ENCODE measurements around the gene NOD2.

NOD2 gene

DNA sequence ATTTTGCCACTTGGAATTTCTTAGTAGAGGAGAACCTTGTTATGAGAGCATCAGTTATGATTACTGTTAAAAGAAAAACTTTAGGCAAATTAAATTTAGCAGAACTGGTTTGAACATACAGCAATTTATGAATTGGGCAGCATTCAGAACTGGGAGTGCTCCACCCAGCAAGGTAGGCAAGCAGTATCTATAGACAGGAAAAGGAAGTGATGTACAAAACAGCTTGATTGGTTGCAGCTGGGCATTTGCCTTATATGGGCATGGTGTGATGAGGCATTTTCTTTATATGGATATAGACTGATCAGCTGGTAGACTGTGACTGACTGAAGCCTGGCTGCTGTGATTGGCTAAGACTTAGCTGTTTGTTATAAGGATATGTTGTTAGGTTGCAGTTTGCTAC, 30.9 kb downstream of the NOD2 start:
- H3K4me3 ChIP-seq (ENCODE audit: low read depth, low read length), result no peak overlapping the region
- TF ChIP-seq, protein P1, sequence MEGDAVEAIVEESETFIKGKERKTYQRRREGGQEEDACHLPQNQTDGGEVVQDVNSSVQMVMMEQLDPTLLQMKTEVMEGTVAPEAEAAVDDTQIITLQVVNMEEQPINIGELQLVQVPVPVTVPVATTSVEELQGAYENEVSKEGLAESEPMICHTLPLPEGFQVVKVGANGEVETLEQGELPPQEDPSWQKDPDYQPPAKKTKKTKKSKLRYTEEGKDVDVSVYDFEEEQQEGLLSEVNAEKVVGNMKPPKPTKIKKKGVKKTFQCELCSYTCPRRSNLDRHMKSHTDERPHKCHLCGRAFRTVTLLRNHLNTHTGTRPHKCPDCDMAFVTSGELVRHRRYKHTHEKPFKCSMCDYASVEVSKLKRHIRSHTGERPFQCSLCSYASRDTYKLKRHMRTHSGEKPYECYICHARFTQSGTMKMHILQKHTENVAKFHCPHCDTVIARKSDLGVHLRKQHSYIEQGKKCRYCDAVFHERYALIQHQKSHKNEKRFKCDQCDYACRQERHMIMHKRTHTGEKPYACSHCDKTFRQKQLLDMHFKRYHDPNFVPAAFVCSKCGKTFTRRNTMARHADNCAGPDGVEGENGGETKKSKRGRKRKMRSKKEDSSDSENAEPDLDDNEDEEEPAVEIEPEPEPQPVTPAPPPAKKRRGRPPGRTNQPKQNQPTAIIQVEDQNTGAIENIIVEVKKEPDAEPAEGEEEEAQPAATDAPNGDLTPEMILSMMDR (IDR thresholded peaks at IDR 0.05; ENCODE audit: low read depth, low read length), result no peak
- TF ChIP-seq POLR2A (IDR thresholded peaks at IDR 0.05; ENCODE audit: extremely low read depth, insufficient read length), result no peak
- TF ChIP-seq, protein P2, sequence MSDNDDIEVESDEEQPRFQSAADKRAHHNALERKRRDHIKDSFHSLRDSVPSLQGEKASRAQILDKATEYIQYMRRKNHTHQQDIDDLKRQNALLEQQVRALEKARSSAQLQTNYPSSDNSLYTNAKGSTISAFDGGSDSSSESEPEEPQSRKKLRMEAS (IDR thresholded peaks at IDR 0.05; ENCODE audit: low read depth, low read length), result no peak
- TF ChIP-seq MYC (IDR thresholded peaks at IDR 0.05; ENCODE audit: low read depth, low read length), result no peak
- peak; percentile 35 for DNase-seq (ENCODE audit: low read depth)

- TF ChIP-seq, protein P1 (IDR thresholded peaks at IDR 0.05; ENCODE audit: low read depth, low read length), result no peak
- TF ChIP-seq, protein P2 (IDR thresholded peaks at IDR 0.05; ENCODE audit: low read depth, low read length), result no peak
- TF ChIP-seq MYC (IDR thresholded peaks at IDR 0.05; ENCODE audit: low read depth, low read length) (no peak), POLR2A (IDR thresholded peaks at IDR 0.05; ENCODE audit: extremely low read depth, insufficient read length) (no peak)
- DNase-seq (ENCODE audit: low read depth), result no peak
- no peak overlapping the region for H3K4me3 ChIP-seq (ENCODE audit: low read depth, low read length)
Observed at GRCh38 chr16:50731130-50731988, 38.0 kb downstream of the NOD2 start.

GRCh38 chr16:50731989-50732832, 38.8 kb downstream of the NOD2 start:
- H3K4me3 ChIP-seq (ENCODE audit: low read depth, low read length), result no peak overlapping the region
- DNase-seq (ENCODE audit: low read depth), result no peak
- TF ChIP-seq, protein P2 (IDR thresholded peaks at IDR 0.05; ENCODE audit: low read depth, low read length), result no peak
- TF ChIP-seq MYC (IDR thresholded peaks at IDR 0.05; ENCODE audit: low read depth, low read length) (no peak), POLR2A (IDR thresholded peaks at IDR 0.05; ENCODE audit: extremely low read depth, insufficient read length) (no peak)
- TF ChIP-seq, protein P1 (IDR thresholded peaks at IDR 0.05; ENCODE audit: low read depth, low read length), result no peak

- H3K4me3 ChIP-seq (ENCODE audit: low read depth, low read length), result no peak overlapping the region
- no peak for DNase-seq (ENCODE audit: low read depth)
- TF ChIP-seq, protein P1 (IDR thresholded peaks at IDR 0.05; ENCODE audit: low read depth, low read length), result no peak
- no peak for TF ChIP-seq MYC (IDR thresholded peaks at IDR 0.05; ENCODE audit: low read depth, low read length)
- TF ChIP-seq, protein P2 (IDR thresholded peaks at IDR 0.05; ENCODE audit: low read depth, low read length), result no peak
Observed at GRCh38 chr16:50733468-50733867, 40.1 kb downstream of the NOD2 start.

DNA sequence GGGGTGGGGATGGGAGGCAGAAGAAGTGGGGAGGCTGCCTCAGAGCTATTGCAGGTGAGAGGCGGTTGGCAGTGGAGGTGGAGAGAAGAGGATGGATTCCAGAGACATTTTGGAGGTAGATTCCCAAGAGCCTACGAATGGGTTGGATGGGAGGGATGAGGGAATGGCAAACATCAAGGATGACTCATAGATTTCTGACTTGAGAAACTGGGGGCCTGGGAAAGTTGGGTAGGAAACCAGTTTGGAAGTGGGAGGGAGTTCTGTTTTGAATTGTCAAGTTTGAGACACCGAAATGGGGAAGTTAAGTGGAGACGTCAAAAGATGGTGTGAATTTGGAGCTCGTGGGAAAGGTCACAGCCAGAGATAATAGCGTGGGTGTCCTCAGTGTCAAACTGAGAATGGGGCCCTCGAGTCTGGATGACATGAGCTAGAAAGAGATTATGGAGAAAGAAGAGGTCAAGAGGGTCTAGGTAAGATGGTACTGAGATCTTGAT, 42.3 kb downstream of the NOD2 start:
- H3K4me3 ChIP-seq (ENCODE audit: low read depth, low read length), result no peak overlapping the region
- DNase-seq (ENCODE audit: low read depth), result peak; percentile 32
- no peak for TF ChIP-seq POLR2A (IDR thresholded peaks at IDR 0.05; ENCODE audit: extremely low read depth, insufficient read length)
- TF ChIP-seq, protein P1 (IDR thresholded peaks at IDR 0.05; ENCODE audit: low read depth, low read length), result no peak
- no peak for TF ChIP-seq MYC (IDR thresholded peaks at IDR 0.05; ENCODE audit: low read depth, low read length)
- TF ChIP-seq, protein P2 (IDR thresholded peaks at IDR 0.05; ENCODE audit: low read depth, low read length), result no peak
